Hepatocyte (in vitro differentiated cells): ENCODE results near the gene TRIM69.

ENCODE experiments used
- EZH2 ChIP-seq: fragments of 200-600 bp; sonication (generic); IDR thresholded peaks from 2 replicates; pipeline ENCODE4 v1.6.1; 2016; ENCODE audit warnings: antibody characterized with exemption, mild to moderate bottlenecking, borderline replicate concordance
- EZH2phosphoT487 ChIP-seq: fragments of 200-600 bp; sonication (generic); IDR thresholded peaks from one replicate; pipeline ENCODE4 v1.6.1; 2018; ENCODE audit warnings: antibody characterized with exemption, mild to moderate bottlenecking, low read depth, moderate library complexity; ENCODE audit not compliant: unreplicated experiment, severe bottlenecking
- TF ChIP-seq, protein P1 (sequence below): fragments of 200-600 bp; sonication (generic); IDR thresholded peaks from 2 replicates; pipeline ENCODE4 v1.5.1; 2016; ENCODE audit warnings: antibody characterized with exemption, mild to moderate bottlenecking; ENCODE audit not compliant: poor library complexity

DNA sequence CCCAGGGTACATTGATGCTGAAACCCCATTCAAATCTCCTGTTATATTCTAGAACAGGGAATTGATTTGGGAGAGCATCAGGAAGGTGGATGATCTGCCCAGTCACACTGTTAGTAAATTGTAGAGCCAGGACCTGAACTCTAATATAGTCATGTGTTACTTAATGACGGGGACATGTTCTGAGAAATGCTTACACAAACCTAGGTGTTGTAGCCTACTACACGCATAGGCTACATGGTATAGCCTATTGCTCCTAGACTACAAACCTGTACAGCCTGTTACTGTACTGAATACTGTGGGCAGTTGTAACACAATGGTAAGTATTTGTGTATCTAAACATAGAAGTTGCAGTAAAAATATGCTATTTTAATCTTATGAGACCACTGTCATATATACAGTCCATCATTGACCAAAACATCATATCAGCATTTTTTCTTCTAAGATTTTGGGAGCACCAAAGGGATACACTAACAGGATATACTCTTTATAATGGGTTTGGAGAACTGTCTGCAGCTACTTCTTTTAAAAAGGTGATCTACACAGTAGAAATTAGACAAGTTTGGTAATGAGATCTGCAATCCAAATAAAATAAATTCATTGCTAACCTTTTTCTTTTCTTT is 19.2 kb upstream of the TRIM69 start:
- TF ChIP-seq, protein P1, sequence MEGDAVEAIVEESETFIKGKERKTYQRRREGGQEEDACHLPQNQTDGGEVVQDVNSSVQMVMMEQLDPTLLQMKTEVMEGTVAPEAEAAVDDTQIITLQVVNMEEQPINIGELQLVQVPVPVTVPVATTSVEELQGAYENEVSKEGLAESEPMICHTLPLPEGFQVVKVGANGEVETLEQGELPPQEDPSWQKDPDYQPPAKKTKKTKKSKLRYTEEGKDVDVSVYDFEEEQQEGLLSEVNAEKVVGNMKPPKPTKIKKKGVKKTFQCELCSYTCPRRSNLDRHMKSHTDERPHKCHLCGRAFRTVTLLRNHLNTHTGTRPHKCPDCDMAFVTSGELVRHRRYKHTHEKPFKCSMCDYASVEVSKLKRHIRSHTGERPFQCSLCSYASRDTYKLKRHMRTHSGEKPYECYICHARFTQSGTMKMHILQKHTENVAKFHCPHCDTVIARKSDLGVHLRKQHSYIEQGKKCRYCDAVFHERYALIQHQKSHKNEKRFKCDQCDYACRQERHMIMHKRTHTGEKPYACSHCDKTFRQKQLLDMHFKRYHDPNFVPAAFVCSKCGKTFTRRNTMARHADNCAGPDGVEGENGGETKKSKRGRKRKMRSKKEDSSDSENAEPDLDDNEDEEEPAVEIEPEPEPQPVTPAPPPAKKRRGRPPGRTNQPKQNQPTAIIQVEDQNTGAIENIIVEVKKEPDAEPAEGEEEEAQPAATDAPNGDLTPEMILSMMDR = no peak
- TF ChIP-seq EZH2 (no peak), EZH2phosphoT487 (no peak)
